Femur (tissue), 1 donor: ENCODE results near the gene ANO1.
A peak's percentile ranks its signal among the peaks of the same experiment; 100 is the strongest.

Source experiments
- DNase-seq: peaks from one replicate; pipeline ENCODE4 v3.0.0-alpha.2; 2017

Gene ANO1

DNA sequence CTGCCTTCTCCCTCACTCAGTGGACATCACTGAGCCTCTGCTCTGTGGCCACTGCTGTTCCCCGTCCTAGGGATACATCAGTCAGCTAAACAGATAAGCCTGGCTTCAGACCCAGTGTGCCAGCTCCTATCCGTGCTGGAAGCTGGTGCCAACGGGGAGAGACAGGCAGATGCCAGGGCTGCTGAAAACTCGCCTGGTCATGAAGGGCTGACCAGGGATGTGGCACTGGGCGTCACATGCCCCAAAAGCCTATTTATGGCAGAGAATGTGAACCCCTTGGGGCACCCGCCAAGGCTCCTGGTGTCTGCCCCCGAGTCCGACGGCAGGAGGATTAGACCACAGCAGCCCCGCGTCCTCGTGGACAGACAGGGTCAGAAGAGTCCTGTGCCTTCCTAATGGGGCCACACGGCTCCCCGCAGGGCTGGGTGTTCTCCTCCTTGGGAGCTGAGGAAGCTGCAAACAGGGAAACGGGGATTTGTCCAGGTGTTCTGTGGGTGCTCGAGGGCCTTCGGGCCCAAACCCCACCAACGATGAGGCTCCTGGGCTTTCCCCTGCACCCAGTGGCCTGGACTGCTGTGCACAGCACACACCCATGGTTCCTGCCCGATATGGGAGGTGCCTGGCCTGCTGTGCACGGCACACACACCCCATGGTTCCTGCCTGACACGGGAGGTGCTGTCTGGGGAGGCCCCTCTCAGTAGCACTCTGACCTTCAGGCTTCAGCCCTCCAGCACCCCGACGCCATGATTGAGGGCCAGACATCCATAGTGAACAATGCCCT lies 19.9 kb downstream of the ANO1 start:
- DNase-seq = no peak

DNA sequence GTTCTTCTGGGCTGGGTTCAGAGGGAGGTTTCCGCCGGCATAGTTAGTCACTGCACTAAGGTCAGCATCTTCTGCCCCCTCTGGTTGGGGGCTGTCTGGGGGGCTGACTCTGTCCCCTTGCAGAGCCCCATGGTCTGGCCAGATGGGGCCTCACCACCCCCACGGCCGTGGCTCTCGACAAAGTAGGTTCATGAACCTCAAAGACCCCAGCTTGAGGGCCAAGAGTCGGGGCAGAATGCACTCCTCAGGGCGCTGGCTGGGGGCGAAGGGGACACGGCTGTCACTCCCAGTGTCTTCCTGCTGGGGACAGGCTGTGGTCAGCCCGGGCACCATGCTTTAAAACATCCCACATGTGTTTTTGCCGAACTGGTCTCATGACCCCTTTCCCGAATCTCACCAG lies 20.8 kb downstream of the ANO1 start:
- DNase-seq = no peak

DNA sequence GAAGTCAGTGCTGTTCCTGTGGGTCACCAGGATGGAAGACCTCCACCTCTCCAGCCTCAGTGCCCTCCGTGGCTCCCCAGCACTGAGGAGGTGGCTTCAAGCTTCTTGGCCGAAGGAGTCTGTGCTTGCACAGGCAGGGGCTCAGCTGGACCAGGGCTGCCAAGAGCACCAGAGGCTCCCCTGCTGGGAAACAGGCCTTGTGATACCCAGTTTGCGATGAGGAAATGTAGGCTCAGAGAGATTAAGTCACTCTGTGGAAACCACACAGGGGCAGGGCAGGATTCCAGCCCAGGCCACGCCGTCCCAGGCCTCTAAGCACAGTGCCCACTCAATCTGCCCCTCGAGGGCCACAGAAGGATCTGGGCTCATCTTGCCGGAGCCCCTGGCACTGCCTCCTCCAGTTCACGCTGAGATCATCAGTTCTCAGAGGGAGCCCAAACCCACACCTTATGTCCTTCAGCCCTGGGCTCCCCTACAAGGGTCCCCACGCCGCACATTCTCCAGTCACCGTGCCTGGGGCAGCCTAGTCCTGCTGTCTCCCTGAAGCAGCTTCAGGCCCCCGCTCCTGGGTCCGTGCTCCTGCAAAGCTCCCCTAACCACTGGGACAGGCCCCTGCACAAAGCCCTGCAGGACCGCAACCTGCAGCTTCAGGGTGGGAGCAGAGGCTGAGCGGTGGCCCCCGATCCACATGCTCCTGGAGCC lies 21.6 kb downstream of the ANO1 start:
- DNase-seq = no peak

DNA sequence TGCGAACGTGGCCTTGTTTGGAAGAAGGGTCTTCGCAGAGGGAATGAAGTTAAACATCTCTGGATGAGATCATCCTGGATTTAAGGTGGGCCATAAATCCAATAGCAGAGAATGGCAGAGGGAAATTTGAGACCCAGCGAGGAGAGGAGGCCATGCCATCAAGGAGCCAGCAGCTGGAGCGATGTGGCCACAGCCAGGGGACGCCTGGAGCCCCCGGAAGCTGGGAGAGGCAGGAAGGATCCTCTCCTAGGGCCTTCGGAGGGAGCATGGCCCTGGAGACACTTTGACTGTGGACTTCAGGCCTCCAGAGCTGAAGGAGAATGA lies 22.1 kb downstream of the ANO1 start:
- no peak for DNase-seq

DNA sequence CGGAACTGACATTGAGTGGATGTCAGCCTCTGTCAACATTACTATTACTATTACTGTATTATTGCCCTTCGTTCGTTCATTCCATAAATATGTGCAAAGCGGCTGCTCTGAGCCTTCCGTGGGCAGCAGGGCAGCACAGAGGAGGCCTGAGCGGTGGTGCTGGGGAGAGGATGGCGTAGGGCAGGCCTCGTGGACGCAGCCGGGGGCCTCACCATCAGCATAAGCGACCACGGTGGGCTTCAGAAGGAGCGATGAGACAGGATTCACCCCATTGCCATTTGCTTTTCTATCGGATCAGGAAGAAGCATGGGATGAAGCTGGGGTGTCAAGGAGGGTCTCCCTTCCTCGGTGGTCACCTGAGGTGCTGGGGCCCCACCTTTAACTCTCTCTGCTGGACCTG lies 22.7 kb downstream of the ANO1 start:
- DNase-seq = no peak

DNA sequence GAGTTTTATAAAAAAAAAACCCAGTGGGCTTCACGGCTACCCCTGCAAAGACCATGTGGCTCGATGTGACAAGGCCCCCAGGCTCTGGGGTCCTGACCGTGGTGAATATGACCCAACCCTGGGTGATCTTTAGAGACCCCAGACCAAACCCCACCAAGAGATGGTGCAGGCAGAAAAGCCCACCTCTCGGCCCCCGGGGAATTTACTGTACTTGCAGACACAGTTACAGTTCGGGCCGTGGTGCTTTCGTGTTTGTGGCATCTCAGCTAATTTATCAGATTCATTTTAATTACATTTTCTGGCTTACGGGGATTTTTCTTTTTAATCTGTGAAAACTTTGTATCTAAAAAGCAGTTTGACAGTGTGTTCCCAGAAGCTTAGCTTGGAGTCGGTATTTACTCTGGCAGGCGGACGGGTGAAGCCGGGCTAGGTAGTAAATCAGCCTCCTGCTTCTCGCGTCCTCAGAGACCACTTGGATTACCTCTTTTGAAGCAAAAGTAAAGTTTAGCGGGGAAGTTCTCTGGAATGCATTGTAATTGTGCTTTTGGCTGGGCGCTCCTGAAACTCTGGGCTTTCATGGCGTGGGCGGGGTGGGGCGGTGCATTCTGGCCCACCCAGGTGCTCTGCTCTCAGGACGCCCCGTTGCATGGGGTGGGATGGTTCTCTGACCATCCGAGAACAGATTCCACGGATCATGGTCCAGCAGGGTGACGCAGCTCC lies 25.3 kb downstream of the ANO1 start:
- DNase-seq = peak; percentile 69

DNA sequence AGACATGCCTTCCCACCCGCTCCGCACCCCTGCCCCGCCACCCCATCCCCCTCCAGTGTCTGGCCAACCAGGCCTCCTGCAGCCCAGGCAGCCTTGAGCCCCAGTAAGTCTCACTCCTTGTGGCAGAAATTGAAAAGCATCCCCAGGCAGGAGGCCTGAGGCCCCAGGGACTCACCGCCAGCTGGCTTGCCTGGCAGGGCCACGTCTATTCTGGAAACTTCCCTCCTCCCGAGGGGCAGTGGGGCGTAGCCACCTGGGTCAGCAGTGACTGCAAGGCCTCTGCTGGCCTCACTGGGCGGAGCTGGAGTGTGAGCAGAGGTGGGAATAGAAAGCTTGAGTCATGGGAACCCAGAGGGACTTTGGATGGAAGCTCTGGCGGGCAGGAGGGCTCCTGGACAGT lies 26.3 kb downstream of the ANO1 start:
- no peak for DNase-seq

DNA sequence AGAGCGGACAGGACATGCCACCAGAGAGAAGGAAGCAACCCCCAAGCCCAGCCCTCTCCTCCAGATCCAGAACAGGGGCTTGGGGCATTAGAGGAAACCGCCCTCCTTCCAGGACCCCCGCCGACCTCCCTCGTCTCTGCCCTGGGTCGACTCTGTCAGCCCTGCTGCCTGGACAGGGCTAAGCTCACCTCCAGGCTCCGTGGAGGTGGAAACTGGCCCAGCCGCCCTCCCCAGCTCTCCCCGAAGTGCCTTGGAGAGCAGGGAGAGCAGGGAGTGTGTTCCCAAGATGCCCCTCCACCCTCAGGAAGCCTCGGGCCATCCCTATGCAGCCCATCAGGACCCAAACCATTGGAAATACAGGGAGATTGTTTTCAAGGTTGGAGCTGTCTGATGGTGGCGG lies 26.8 kb downstream of the ANO1 start:
- no peak for DNase-seq

DNA sequence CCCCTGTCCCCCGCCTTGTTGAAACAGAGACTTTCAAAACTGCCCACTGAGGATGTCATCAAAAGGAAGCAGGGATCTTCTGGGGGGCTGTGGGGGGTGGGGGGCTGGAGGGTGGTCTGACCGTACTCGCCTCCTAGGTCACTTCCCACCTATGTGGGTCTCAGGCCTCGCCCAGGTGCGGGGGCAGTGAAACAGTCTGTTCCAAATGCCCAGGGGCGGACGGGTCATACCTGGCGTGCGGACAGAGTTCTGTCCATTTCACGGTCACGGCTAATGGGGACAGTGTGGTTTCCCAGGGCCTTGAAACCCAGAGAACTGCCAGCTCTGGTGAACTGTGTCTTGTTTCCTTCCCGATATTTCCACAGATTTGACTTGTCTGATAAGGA lies 27.2 kb downstream of the ANO1 start:
- no peak for DNase-seq

DNA sequence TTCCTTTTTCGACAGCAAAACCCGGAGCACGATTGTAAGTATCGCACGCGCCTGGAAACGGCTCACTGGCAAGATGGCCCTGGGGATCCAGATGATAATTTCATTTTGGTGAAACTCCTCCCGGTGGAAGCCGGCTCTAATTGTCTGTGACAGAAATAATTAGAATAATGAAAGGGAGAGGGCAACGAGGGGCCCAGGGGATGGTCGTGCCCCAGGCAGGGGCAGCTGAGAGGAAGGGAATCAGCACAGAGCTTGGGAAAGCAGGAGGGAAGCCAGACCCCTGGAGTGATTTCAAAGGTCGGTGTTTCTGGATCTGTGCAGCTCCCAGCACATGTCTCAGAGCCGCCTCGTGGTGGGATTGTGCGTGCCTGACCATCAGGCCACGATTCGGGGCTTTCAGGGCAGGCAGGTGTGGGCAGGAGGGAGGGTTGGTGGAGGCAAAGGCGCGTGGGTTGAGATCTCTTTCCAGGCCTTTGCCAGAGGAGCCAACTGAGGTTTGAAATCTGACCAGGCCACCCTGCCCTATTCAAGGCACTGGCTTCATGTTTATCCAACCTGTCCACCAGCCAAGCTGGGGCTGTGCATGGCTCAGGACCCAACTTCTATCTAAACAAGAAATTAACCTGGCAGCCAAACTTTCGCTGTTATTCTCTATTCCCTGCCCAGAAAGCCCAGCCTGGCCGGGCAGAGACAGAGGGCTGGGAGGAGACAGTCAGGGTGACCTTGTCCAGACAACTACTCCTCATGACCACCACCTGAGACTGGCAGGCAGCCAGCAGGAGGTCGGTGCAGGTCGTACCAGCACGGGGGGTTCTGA lies 27.8 kb downstream of the ANO1 start:
- DNase-seq = peak; percentile 56

DNA sequence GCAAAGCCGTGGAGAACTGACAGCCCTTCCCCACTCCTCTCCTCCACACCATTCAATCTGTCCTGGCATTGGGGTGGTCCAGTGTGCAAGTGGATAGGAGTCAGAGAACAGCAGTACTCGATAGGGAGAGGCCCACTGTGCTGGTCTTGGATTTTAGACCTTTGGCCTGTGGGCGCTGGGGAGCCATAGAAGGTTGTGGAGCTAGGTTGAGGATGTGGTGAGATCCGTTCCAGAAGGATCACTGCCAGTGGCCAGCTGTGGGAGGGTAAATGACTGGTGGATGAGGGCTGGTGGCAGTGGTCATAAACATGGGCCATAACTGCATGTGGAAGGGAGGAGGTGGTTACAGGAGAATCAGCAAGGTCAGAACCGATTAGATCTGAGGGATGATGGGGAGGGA lies 28.6 kb downstream of the ANO1 start:
- DNase-seq = no peak

DNA sequence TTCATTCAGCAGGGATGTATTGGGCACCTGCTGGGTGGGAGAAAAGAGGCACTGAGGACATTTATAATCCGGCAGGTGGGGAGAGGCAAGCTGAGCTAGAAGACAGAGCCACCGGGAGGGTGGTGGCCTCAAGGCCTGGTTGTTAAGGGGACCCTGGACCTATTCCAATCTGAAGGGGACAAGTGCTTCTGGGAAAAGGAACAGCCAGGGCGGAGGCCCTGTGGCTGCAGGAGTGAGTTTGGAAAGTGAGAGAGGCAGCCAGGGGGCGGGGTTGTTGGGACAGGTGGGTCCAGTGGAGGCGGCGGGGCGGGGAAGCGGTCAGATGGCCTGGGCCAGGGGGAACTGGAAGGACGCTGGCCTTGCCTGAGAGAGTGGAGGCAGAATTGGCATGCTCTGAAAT lies 29.1 kb downstream of the ANO1 start:
- no peak for DNase-seq

DNA sequence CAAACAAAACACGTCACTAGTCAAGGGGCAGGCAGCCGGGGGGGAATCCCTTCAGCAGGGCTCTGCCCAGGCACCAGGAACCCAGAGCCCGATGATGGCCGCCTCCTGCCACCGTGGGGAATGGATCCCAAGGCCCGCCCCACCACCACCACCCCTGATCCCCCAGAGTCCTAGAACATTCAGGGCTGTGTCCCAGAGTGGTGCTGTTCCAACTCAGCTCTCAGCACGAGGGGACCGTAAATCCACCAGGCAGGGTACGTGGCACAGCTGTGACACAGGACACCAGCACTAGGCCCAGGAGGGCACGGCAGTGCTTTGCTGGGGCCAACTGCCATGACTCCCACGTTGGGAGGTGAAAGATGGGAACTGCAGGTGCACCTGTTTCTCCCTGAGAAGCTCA lies 29.6 kb downstream of the ANO1 start:
- no peak for DNase-seq

DNA sequence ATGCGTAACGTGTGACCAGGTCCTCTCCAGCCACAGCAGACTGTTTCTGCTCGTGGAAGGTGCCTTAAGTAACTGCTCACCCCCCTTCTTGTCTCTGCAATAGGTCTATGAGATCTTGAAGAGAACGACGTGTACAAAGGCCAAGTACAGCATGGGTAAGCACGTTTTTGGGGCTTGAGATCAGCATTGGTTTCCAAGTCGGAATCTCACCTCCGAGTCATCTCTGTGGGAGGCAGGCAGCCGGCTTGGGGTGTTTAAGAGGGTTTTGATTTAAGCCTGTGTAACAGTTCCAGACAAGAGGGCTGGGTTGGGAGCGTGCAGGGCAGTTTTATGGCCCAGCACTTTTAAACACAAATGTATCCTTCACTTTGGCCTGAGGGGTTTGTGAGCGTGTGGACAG lies 30.1 kb downstream of the ANO1 start:
- DNase-seq = no peak

DNA sequence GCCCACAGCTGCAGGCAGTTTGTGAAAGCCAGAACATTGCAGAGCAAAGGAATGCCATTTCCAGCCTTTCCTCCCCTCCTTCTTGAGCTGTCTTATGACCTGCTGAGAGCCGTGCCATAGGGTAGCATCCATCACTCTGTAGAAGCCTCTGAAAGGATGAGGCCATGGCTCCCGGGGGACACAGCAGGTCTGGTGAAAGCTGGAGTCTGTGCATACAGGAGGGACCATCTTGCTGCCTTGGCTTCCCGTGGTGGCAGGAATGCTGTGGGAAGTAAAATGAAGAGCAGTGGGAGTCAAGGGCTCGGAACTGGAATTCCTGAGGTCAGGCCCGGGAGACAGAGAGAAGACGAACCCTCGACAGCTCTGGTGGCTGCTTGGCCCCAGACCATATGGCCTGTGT lies 30.9 kb downstream of the ANO1 start:
- no peak for DNase-seq

DNA sequence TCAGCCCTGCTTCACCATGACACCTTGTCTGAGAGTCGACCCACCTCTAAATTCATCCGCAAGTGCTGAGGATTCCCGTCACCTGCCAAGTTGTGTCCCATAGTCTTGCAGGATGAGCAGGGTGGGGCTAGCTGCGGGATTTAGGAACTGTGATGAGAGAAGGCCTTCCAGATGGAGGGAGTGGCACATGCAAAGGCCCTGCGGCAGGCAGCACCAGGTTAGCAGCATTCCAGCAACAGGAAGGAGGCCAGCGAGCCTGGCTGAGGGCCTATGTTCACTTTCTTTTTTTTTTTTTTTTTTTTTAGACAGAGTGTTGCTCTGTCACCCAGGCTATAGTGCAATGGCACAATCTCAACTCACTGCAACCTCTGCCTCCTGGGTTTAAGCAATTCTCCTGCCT lies 31.8 kb downstream of the ANO1 start:
- no peak for DNase-seq

DNA sequence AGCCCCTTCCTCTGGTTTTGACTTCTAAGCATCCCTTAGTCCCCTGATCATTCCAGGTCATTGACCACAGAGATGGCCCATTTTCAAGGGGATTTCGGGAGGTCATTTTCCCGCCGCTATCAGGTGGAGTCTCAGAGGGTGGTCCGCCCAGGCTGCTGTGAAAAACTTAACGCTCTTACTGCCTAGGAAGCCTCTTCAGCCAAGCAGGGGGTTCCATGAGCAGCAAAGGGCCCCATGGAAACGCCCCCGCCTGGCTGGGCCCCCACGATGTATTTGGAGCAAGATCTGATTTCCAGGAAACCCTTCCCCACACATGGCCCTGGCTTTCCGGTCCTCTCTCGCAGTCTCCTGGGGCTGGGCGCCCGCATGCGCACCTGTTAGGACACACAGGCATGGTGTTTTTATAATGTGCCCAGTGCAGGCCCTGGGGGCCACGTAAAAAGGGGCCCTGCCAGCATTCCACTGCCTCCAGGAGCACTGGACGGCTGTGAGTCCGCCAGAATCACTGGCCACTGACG lies 32.5 kb downstream of the ANO1 start:
- no peak for DNase-seq

DNA sequence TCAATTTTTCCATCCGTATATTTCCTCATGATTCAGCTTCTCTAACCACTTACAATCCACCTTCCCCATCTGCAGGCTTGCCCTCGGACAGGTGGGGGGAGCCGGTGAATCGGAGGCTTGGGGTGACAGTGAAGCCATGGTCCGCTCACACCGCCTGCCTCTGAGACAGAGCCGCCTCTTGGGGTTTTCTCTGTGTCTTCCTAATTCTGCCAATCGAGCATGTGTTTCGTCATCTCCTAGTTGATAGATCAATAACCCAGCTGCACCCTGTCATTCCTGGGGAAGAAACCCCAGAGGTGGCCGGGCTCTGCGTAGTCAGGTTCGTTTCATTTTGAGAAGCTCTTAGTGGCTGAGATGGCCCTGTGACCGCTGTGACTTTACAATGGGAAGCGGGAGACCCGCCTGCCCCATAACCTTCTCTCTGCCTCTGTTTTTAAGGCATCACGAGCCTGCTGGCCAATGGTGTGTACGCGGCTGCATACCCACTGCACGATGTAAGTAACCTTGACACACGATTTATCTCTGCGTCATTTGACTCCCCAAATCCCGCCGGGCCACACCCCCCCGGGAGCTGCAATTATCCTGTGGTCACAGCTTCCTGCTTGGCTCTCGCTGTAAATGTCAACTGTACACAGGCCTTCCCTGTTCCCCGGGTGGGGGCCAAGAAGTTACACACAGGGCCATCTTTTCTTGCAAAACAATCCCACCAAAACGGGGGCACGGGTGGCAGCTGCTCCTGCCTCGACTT lies 33.3 kb downstream of the ANO1 start:
- peak; percentile 84 for DNase-seq

DNA sequence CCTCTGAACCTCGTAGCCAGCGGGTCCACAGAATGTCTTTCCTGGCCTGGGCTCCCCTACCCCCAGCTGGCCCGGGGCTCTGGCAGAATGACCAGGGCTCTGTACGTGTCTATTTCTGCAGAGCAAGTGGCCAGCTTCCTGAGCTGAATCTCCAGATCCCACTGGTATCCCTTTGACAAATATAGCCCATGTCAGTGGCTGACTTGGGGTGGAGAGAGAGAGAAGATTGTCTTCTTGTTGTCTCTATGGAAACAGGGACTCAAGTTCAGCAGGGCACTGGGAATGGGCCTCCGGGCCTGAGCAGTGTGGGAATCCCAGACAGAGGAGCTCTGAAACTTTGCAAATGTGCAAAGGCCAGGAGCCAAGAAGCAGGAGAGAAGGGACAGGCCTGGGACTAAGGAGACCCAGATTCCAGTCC lies 33.9 kb downstream of the ANO1 start:
- DNase-seq = peak; percentile 52

DNA sequence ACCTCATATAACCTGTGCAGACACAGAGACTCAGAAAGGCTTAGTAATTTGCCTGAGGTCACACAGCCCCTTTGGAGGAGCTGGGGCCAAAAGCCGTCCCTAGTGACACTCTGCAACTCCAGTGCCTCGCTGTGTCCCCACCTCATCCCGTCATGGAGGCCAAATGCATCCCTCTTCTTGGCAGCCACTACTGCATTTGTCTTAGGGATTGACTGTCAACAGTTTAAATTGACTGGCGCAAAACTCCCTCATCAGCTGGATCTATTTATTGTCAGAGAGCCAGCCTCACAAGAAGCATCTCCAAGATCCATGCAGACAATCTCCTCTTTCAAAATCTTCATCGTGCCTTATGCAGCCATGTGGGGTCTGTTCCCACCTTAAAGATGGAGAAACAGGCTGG lies 35.7 kb downstream of the ANO1 start:
- no peak for DNase-seq

DNA sequence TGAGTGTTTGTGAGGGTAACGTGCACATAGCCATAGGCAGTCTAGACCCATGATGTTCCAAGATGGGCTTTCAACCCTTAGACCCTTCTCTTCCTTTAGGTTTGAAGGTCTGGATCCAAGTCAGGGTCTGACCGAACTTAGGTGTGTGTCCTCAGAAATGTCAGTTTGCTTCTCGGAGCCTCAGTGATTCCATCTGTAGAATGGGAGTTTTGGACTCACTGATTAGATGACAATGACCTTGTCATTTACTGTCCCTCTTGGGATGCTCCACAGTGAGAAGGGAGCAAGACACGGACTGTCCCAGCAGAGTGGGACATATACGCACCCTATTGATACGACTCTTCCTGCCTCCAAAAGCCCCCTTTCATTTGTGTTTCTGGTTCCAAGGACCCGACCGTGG lies 37.7 kb downstream of the ANO1 start:
- DNase-seq = no peak

DNA sequence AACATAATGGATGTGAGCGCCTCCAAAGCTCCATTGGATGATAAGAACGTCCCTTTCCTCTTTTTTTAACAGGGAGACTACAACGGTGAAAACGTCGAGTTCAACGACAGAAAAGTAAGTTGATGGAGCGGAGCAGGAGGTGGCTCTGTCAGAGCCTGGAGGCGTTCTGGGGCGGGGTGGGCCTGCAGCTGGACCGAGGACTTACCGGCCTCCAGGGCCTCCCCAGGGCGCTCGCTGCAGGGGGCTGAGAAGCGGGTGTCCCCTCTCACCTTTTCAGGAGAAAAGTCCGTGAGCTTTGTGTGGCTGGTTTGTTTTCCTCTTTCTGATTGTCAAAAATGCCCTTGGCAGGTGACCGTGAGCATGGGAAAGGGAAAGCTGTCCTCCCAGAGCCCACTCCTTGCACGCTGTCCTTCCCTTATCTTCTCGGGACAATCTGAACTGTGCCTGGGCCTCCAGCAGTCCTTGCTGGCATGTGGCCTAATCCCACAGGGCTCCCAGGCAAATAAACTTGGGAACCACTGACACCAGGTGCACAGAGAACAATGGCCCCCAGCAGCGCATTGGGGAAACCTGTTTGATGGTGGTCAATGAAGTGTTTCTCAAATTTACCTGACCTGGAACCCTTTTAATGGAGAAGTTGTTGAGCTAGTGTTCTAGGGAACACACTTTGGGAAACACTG lies 38.4 kb downstream of the ANO1 start:
- DNase-seq = no peak
